ENCODE results near the gene HILPDA. TPM values are rescaled to one million over a fixed set of nuclear protein-coding genes. Genes with fewer than 3 reads are reported as not detected.
"Not testable (repeated sequence)": the region's sequence is repeated elsewhere in the genome, so short reads cannot be mapped to it uniquely, and the experiment has no call there.

HILPDA gene
- polyA plus RNA-seq, 4 donors = 1.8 to 19.1 (median 8.8) TPM

DNA sequence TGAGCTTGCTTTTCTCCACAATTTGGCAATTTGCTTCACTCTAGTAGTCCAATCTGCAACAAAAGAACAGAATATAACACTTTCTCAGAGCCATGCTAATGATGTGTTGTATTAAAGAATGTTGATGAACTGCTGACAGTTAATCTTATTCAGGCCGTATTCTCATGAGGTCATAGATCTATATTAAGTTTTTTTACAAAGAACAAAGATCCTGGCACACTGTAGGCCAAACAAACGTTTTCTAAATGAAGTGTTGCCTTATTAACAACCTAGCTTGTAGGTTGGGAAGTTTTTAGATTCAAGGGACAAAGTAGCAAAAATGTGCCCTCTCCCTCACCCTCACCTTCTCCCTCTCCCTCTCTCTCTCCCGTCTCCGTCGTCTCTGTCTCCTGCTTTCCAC lies 6.8 kb downstream of the HILPDA start:
- no peaks in the 10 kb centered on the region for H3K9me3 ChIP-seq (ENCODE audit: control insufficient read depth in 2 of 2, insufficient read depth in 1 of 2, low read depth in 1 of 2, low read length in 1 of 2)
- WGBS, 3 donors = 78 to 90% (median 89%) methylated on average over 5 of the region's 5 CpGs
- peaks cover 0 to 3% (median 0%) of the 10 kb centered on the region in 3 donors for H3K36me3 ChIP-seq (ENCODE audit: control insufficient read depth in 3 of 3, insufficient read depth in 2 of 3, low read depth in 1 of 3, low read length in 3 of 3)
- no peak overlapping the region for H3K4me3 ChIP-seq (ENCODE audit: low read depth in 1 of 3, low read length in 3 of 3)
- H3K4me1 ChIP-seq (ENCODE audit: control insufficient read depth in 3 of 3, insufficient read depth in 2 of 3, low read depth in 1 of 3, low read length in 2 of 3) = peaks cover 0 to 4% (median 2%) of the 10 kb centered on the region in 3 donors
- DNase-seq (no peak), FAIRE-seq (no peak)
- no peak overlapping the region for H3K27ac ChIP-seq (ENCODE audit: low read depth in 1 of 3, low read length in 2 of 3)
- H3K27me3 ChIP-seq (ENCODE audit: control insufficient read depth in 3 of 3, insufficient read depth in 3 of 3, low read length in 3 of 3) = no peaks in the 10 kb centered on the region

DNA sequence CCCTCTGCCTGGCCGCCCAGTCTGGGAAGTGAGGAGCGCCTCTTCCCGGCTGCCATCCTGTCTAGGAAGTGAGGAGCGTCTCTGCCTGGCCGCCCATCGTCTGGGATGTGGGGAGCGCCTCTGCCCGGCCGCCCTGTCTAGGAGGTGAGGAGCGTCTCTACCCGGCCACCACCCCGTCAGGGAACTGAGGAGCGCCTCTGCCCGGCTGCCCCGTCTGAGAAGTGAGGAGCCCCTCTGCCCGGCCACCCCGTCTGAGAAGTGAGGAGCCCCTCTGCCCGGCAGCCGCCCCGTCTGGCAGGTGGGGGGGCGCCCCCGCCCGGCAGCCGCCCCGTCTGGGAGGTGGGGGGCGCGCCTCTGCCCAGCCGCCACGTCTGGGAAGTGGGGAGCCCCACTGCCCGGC lies 7.7 kb downstream of the HILPDA start:
- H3K27me3 ChIP-seq (ENCODE audit: control insufficient read depth in 3 of 3, insufficient read depth in 3 of 3, low read length in 3 of 3); H3K4me3 ChIP-seq (ENCODE audit: low read depth in 1 of 3, low read length in 3 of 3); FAIRE-seq; DNase-seq; H3K9me3 ChIP-seq (ENCODE audit: control insufficient read depth in 2 of 2, insufficient read depth in 1 of 2, low read depth in 1 of 2, low read length in 1 of 2); H3K36me3 ChIP-seq (ENCODE audit: control insufficient read depth in 3 of 3, insufficient read depth in 2 of 3, low read depth in 1 of 3, low read length in 3 of 3); H3K4me1 ChIP-seq (ENCODE audit: control insufficient read depth in 3 of 3, insufficient read depth in 2 of 3, low read depth in 1 of 3, low read length in 2 of 3); H3K27ac ChIP-seq (ENCODE audit: low read depth in 1 of 3, low read length in 2 of 3): not testable (repeated sequence)
- 93 to 94% (median 94%) methylated on average over 20 to 30 of the region's 30 CpGs for WGBS, 3 donors

DNA sequence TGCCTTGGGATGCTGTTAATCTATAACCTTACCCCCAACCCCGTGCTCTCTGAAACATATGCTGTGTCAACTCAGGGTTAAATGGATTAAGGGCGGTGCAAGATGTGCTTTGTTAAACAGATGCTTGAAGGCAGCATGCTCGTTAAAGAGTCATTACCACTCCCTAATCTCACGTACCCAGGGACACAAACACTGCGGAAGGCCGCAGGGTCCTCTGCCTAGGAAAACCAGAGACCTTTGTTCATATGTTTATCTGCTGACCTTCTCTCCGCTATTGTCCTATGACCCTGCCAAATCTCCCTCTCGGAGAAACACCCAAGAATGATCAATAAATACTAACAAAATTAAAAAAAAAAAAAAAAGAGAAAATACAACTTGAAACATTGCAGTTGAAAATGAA lies 8.3 kb downstream of the HILPDA start:
- not testable (repeated sequence) for FAIRE-seq; H3K36me3 ChIP-seq (ENCODE audit: control insufficient read depth in 3 of 3, insufficient read depth in 2 of 3, low read depth in 1 of 3, low read length in 3 of 3); H3K27ac ChIP-seq (ENCODE audit: low read depth in 1 of 3, low read length in 2 of 3); H3K4me1 ChIP-seq (ENCODE audit: control insufficient read depth in 3 of 3, insufficient read depth in 2 of 3, low read depth in 1 of 3, low read length in 2 of 3); H3K27me3 ChIP-seq (ENCODE audit: control insufficient read depth in 3 of 3, insufficient read depth in 3 of 3, low read length in 3 of 3); H3K9me3 ChIP-seq (ENCODE audit: control insufficient read depth in 2 of 2, insufficient read depth in 1 of 2, low read depth in 1 of 2, low read length in 1 of 2); DNase-seq; H3K4me3 ChIP-seq (ENCODE audit: low read depth in 1 of 3, low read length in 3 of 3)
- 59 to 74% (median 74%) methylated on average over 7 of the region's 8 CpGs for WGBS, 3 donors

DNA sequence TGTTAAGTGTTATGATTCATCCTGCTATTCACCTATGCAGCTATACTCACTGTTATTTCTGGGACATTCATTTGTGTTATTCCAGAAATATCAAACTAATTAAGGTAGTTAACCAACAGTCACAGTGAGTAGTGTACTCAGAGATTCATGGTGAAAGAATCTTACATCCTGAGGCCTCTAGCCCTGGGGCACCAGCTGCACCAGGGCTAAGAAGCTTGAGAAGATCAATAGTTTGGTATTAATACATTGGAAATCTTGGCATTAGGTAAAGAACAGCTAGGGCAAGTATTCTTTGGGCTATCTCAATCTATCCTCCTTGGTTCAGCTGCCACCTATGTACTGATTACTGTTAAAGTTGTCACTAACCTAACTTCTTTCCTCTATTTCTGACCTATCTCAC lies 11.2 kb downstream of the HILPDA start:
- DNase-seq; H3K27me3 ChIP-seq (ENCODE audit: control insufficient read depth in 3 of 3, insufficient read depth in 3 of 3, low read length in 3 of 3); FAIRE-seq; H3K27ac ChIP-seq (ENCODE audit: low read depth in 1 of 3, low read length in 2 of 3); H3K4me1 ChIP-seq (ENCODE audit: control insufficient read depth in 3 of 3, insufficient read depth in 2 of 3, low read depth in 1 of 3, low read length in 2 of 3); H3K4me3 ChIP-seq (ENCODE audit: low read depth in 1 of 3, low read length in 3 of 3); H3K36me3 ChIP-seq (ENCODE audit: control insufficient read depth in 3 of 3, insufficient read depth in 2 of 3, low read depth in 1 of 3, low read length in 3 of 3); H3K9me3 ChIP-seq (ENCODE audit: control insufficient read depth in 2 of 2, insufficient read depth in 1 of 2, low read depth in 1 of 2, low read length in 1 of 2): not testable (repeated sequence)

DNA sequence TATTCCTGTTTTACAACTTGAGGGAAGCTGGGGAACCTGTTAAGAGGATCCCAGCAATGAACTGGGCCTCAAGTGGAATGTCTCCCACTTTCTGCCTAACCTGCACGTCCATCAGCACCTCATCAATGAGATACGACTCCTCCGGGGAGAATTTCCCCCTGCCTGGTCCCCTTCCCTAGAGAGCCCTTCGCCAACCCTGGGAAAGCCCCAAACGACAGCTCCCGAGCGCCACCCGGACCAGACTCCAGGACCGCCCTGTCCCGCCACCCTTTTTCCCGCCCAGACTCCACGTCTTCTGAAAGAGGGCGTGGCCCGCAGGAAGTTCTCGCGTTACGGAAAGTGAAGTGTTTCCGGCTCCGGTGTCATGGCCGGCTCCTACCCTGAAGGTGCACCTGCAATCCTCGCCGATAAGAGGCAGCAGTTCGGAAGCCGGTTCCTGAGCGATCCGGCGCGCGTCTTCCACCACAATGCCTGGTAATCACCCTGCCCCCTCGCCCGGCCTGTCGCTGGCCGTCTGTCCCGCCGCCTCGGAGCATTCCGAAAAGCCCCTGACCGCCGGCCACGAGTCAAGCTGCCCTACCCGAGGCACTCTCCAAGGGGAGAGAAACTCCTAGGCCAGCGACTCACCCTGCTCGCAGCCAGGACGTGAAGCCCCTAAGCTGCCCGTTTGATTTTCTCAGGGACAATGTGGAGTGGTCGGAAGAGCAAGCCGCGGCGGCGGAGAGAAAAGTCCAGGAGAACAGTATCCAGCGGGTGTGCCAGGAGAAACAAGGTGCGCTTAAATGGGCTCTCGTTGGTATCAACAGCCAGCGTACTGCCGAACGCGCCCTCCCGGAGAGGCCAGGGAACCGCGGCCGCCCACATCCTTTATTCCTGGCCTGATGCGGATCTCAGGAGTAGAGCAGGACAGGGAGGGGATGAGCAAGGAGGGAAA lies 21.0 kb downstream of the HILPDA start, which contains the start of gene METTL2B:
Gene METTL2B (plus strand): TSS at position 347 of the 934 bp plus-strand sequence. CDS start 18 bp downstream, at position 365.
- H3K27ac ChIP-seq (ENCODE audit: low read depth in 1 of 3, low read length in 2 of 3) = peak within 1 kb of the TSS; percentile 79 to 88 (median 85)
- H3K27me3 ChIP-seq (ENCODE audit: control insufficient read depth in 3 of 3, insufficient read depth in 3 of 3, low read length in 3 of 3); FAIRE-seq; H3K9me3 ChIP-seq (ENCODE audit: control insufficient read depth in 2 of 2, insufficient read depth in 1 of 2, low read depth in 1 of 2, low read length in 1 of 2); H3K4me1 ChIP-seq (ENCODE audit: control insufficient read depth in 3 of 3, insufficient read depth in 2 of 3, low read depth in 1 of 3, low read length in 2 of 3); H3K36me3 ChIP-seq (ENCODE audit: control insufficient read depth in 3 of 3, insufficient read depth in 2 of 3, low read depth in 1 of 3, low read length in 3 of 3): not testable (repeated sequence)
- DNase-seq = peak; percentile 95
- peak within 1 kb of the TSS; percentile 68 to 93 (median 74) for H3K4me3 ChIP-seq (ENCODE audit: low read depth in 1 of 3, low read length in 3 of 3)
- whole genome bisulfite sequencing, 3 donors = 0 to 1% (median 0%) methylated on average over 59 to 62 of the region's 62 CpGs

DNA sequence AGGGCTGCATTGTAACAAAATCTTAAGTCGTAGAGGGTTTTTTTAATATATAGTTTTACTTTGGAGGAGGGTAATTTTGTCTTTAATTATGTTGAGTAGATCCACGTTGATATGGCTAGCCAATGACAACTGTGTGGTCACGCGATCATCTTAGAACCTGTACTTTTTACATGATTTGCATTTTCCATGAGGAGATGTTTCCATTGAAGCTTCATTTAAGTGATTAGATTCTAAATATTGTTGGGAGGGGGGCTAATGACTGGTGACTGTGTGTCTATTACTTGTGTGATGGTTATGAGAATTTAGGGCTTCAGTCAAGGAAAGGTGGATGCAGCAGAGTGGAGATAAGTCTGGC lies 21.6 kb downstream of the HILPDA start:
- H3K4me1 ChIP-seq (ENCODE audit: control insufficient read depth in 3 of 3, insufficient read depth in 2 of 3, low read depth in 1 of 3, low read length in 2 of 3); FAIRE-seq: not testable (repeated sequence)
- peak overlapping the region; percentile 79 to 88 (median 85) for H3K27ac ChIP-seq (ENCODE audit: low read depth in 1 of 3, low read length in 2 of 3)

DNA sequence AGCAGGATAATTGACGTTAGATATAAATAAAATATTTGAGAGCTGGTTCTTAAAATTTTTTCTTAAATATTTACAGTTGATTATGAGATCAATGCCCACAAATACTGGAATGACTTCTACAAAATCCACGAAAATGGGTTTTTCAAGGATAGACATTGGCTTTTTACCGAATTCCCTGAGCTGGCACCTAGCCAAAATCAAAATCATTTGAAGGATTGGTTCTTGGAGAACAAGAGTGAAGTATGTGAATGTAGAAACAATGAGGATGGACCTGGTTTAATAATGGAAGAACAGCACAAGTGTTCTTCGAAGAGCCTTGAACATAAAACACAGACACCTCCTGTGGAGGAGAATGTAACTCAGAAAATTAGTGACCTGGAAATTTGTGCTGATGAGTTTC lies 23.4 kb downstream of the HILPDA start:
- H3K36me3 ChIP-seq (ENCODE audit: control insufficient read depth in 3 of 3, insufficient read depth in 2 of 3, low read depth in 1 of 3, low read length in 3 of 3) = peaks cover 0 to 16% (median 0%) of the 10 kb centered on the region in 3 donors
- not testable (repeated sequence) for DNase-seq; FAIRE-seq; H3K4me1 ChIP-seq (ENCODE audit: control insufficient read depth in 3 of 3, insufficient read depth in 2 of 3, low read depth in 1 of 3, low read length in 2 of 3); H3K9me3 ChIP-seq (ENCODE audit: control insufficient read depth in 2 of 2, insufficient read depth in 1 of 2, low read depth in 1 of 2, low read length in 1 of 2); H3K27ac ChIP-seq (ENCODE audit: low read depth in 1 of 3, low read length in 2 of 3); H3K27me3 ChIP-seq (ENCODE audit: control insufficient read depth in 3 of 3, insufficient read depth in 3 of 3, low read length in 3 of 3); H3K4me3 ChIP-seq (ENCODE audit: low read depth in 1 of 3, low read length in 3 of 3)
- 81 to 92% (median 83%) methylated on average over 3 of the region's 4 CpGs for WGBS, 3 donors

More for the DNA sequence above, 21.6 kb downstream of the HILPDA start:
- H3K9me3 ChIP-seq (ENCODE audit: control insufficient read depth in 2 of 2, insufficient read depth in 1 of 2, low read depth in 1 of 2, low read length in 1 of 2); H3K27me3 ChIP-seq (ENCODE audit: control insufficient read depth in 3 of 3, insufficient read depth in 3 of 3, low read length in 3 of 3); DNase-seq: not testable (repeated sequence)
- 0 to 4% (median 4%) methylated on average over 4 of the region's 4 CpGs for WGBS, 3 donors
- H3K4me3 ChIP-seq (ENCODE audit: low read depth in 1 of 3, low read length in 3 of 3) = peak overlapping the region; percentile 67 to 93 (median 74)
- H3K36me3 ChIP-seq (ENCODE audit: control insufficient read depth in 3 of 3, insufficient read depth in 2 of 3, low read depth in 1 of 3, low read length in 3 of 3) = peaks cover 0 to 11% (median 0%) of the 10 kb centered on the region in 3 donors

DNA sequence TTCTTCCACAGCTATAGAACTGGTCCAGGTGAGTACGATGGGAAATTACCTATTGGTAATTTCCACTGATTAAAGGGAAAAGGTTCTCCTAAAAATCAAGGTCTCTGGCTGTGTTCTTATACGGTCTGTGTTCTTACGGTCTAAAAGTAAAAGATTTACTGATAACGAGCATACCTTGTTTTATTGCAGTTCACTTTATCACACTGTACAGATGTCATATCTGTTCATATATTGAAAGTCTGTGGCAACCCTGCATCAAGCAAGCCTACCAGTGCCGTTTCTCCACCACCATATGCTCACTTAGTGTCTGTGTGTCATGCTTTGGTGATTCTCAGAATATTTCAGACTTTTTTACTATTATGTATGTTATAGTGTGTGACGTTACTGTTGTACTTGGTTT lies 32.5 kb downstream of the HILPDA start:
- H3K27me3 ChIP-seq (ENCODE audit: control insufficient read depth in 3 of 3, insufficient read depth in 3 of 3, low read length in 3 of 3); FAIRE-seq; DNase-seq; H3K4me3 ChIP-seq (ENCODE audit: low read depth in 1 of 3, low read length in 3 of 3); H3K9me3 ChIP-seq (ENCODE audit: control insufficient read depth in 2 of 2, insufficient read depth in 1 of 2, low read depth in 1 of 2, low read length in 1 of 2); H3K27ac ChIP-seq (ENCODE audit: low read depth in 1 of 3, low read length in 2 of 3); H3K4me1 ChIP-seq (ENCODE audit: control insufficient read depth in 3 of 3, insufficient read depth in 2 of 3, low read depth in 1 of 3, low read length in 2 of 3): not testable (repeated sequence)
- WGBS, 3 donors = 64 to 82% (median 82%) methylated on average over 6 of the region's 6 CpGs
- H3K36me3 ChIP-seq (ENCODE audit: control insufficient read depth in 3 of 3, insufficient read depth in 2 of 3, low read depth in 1 of 3, low read length in 3 of 3) = peaks cover 0 to 14% (median 0%) of the 10 kb centered on the region in 3 donors
